Stimulated activated CD8-positive, alpha-beta memory T cell treated with anti-CD3 and anti-CD28 coated beads, Interleukin-4, amount 100 ng/mL, for 48 hours (primary cell): ENCODE results near the gene NT5E.
"Not testable (repeated sequence)": the region's sequence is repeated elsewhere in the genome, so short reads cannot be mapped to it uniquely, and the experiment has no call there.

Source experiments
- DNase-seq: peaks from one replicate; pipeline ENCODE4 v3.0.0-alpha.2; 2020

NT5E gene

DNA sequence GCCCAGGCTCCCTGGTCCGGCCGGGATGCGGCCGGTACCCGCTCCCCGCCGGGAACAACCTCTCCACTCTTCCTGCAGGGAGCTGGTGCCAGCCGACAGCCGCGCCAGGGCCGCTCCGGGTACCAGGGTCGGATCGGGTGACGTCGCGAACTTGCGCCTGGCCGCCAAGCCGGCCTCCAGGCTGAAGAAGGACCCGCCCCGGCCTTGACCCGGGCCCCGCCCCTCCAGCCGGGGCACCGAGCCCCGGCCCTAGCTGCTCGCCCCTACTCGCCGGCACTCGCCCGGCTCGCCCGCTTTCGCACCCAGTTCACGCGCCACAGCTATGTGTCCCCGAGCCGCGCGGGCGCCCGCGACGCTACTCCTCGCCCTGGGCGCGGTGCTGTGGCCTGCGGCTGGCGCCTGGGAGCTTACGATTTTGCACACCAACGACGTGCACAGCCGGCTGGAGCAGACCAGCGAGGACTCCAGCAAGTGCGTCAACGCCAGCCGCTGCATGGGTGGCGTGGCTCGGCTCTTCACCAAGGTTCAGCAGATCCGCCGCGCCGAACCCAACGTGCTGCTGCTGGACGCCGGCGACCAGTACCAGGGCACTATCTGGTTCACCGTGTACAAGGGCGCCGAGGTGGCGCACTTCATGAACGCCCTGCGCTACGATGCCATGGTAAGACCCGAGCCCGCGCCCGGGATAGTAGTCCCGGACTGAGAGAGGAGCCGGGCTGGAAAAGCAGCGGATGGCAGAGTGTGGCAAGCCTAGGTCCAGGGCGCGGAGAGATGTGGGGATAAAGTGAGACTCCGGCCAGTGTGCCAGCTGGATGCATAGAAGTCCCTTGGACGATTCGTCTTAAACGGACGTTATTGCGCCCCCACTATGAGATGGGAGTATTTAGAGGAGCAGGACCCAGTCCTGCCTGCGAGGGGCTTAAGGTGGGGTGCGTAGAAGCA is at the start of gene NT5E:
TSS of gene NT5E (plus strand) at position 266 of the 942 bp plus-strand sequence. CDS start at position 323, 57 bp downstream.
- peak; percentile 69 for DNase-seq

DNA sequence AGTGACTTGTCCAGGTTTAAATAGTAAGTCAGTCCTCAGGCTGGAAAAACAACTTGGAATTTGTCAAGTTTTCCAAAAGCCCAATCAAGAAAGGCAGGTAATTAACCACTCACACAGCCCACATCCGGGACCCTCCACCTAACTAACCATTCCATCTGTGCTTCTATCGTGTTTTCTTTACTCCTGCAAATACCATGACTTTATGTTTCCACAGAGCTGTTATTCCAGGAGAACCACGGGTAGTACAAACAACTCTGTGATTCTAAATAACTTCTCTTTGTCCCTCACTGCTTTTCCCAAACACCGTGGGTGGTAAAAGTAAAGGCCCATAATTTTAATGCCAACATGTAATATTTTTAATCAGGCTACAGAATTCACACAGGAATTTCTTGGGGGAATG is 49.6 kb upstream of the NT5E start:
- no peak for DNase-seq

DNA sequence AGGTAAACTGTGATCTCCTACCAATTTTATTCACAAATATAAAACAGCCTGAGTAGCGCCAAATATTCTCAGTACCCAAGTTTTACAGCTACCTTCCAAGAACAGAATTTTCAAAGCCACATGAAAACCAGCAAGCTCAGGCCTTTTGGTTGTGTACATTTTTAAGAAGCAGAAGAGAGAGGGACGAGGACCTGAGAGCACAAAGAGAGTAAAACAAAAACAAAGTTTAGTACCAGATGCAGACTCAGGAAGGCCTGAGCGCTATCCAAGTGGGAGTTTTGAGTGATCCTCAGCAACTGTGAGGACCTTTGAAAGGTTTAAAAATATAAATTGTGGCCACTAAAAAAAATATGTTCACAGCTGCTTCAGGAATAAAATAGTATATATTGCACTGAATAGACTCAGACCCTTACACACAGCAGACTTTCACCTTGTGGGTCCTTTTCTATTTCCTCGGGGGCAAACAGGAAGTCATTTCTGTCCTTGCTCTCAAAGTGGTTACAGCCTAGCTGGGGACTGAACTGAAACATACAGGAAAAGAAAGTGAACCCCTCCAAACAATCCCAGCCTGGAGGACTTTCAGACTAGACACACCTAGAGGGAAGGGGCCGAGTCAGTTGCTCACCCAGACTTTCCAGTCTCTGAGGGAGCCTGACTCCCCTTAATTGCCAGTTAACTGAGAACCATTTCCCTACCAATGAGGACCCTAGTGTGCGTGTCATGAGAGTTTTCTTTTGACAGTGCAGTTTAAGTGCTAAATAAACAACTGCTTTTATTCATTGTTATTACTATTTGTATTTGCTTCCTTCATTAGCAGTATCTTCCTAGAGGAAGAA is 48.5 kb upstream of the NT5E start:
- no peak for DNase-seq

DNA sequence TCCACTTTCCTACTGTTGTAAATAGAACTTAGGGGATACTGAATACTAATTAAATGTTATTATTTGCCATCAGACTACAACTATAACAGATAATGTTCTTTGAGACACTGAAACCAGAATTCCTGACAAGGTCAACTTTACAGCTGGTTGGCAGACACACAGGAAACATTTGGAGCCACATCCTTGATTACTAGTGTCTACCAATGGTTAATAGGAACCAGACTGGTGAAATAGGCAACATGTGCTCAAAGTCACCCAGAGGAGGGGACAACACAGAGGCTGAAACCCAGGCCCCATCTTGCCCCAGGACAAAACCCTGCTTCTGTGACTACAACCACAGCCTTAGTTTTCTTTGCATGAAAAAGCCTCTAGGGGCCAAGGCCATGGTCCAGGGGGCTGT is 47.8 kb upstream of the NT5E start:
- DNase-seq = no peak

DNA sequence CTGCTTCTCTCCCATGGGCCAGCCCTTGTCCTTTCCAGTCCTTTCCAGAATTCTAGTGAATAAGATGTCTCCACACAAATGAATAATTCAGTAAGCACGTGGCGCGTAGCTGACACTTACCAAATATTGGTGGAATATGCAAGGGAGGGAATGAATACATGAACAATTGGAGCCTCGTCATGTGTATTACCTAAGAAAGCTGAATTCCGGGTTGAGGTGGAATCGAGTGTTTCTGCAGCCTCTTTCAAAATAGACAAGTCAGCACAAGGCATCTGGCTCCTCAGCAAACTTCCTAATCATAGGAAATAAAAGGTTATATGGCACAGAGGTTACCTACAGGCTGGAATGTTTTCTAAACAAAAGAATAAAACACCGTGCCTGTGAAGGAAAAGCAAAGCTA is 47.0 kb upstream of the NT5E start:
- no peak for DNase-seq

DNA sequence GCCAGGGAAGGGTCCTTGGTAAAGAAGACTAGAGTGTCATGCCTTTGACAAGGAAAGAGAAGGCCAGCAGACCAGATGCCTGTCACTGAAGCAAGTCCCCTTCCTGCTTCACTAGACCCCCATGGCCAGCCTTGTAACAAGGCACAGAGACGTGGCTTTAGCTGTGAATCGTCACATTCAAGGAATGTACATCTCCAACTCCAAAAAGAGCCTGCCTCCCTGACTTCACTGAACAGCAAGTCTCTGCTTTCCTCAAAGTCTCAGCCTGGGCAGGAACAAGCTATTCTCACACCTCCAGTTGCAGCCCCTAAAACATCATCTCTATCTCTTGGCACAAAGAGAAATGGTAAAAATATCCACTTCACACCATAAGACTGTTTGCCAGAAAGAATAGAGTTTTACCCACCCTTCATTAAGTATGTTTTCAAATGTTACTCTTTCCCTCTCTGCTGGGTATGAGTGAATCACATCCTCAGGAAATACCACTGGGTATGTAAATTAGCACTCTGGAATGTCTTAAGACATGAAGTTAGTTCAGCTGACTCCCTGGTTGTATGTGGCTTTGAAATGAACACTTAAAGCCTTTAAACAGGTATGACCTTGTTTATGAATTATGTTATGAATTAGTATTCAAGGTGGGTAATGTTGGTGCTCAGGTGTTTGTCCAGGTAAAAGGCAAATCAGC is 46.4 kb upstream of the NT5E start:
- DNase-seq = no peak

DNA sequence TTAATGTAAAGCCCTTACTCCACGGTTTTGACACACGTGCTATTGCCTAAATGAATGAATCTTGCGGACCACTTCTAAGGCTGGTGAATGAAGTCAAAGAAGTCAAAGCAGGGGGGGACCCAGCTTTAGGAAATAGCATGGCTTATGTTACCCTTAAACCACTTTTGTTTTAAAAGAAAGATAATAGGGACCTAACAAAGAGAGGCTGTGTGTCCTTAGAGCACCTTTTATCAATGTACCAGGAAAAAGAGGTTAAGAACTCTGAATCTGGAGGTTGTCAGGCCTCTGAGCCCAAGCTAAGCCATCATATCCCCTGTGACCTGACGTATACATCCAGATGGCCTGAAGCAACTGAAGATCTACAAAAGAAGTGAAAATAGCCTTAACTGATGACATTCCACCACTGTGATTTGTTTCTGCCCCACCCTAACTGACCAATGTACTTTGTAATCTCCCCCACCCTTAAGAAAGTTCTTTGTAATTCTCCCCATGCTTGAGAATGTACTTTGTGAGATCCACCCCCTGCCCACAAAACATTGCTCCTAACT is 45.8 kb upstream of the NT5E start:
- not testable (repeated sequence) for DNase-seq

DNA sequence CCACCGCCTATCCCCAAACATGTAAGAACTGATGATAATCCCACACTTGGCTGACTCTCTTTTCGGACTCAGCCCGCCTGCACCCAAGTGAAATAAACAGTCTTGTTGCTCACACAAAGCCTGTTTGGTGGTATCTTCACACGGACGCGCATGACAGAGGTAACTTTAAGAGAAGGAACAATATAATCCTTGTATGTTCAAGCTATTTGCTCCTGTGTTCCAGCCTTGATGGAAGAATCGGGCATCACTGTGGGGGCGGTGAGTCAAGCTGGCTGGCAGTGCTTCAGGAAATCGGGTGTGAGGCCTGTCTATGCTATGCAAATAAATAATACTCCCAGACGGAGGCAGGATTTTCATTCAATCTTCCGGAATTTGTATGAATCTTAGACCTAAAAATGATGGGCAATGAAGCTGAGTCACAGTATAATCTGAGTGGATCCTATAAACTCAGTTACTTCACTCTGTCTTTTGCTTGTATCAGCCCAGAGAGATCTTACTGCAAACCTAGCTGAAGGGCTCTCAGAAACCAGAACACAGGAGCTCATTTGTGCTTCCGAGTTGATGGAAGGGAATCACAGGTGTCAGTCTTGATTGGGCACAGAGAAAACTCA is 45.2 kb upstream of the NT5E start:
- DNase-seq = no peak

DNA sequence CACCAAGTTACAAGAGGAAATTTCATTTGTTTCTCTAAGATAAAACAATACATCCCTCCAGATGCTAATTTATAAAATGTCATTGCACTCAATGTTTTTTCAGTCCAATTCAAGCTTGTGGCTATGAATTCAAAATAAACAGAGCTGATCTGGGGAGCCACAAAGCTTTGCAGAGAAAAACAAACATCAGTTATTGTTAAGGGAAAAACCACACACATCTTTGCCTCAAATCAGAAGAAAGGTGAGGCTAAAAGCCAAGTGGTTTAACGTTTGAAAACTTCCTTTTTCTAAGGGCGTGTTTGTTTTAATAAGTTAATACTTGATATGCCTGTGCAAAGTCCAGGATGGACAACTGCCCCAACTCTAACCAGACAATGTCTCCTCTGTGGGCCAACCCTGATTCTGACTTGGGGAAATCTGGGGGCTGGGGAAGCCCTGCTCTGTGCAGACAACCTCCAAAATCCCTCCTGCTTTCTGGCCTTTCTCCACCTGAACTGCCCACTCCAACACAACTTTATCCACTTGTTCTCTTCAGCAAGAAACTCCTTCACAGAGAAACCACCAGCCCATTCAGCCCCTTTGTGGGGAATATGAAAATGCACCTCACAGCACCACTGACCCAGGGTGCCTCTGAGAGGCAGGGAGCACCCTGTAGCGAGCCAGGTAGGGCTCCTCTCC is 44.6 kb upstream of the NT5E start:
- no peak for DNase-seq

DNA sequence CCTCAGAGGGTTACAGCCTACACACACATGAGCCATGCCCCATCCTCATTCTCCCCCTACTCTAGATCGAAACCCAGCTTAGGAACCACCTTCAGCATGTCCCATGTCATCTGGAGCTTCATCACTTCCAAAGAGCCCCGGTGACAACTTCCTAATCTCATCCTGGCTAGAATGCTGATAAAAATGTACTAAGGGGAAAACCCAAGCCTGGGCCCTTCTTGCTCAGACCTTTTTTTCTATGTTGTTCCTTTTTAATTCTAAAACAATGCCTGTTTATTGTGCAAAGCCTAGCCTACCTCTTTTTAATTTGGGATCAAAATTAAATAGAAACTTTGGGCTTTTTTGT is 44.1 kb upstream of the NT5E start:
- DNase-seq = no peak

DNA sequence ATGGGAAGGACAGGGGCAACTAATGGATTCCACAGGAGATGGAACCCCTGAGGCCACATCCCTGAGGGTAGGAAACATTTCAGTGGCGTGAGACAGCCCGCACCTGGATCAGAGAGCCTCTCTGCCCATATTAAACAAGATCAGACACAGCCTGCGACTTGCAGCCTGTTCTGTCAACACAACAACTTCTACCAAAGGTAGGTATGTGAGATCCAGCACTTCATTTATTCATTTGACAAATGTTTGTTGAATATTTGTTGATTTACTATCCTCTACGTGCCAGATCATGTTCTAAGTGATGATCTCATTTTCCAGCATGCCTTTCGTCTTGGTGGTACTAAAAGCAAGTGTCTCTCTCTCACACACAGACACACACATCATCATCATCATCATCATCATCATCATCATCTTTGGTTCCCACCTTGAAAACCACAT is 43.2 kb upstream of the NT5E start:
- no peak for DNase-seq

DNA sequence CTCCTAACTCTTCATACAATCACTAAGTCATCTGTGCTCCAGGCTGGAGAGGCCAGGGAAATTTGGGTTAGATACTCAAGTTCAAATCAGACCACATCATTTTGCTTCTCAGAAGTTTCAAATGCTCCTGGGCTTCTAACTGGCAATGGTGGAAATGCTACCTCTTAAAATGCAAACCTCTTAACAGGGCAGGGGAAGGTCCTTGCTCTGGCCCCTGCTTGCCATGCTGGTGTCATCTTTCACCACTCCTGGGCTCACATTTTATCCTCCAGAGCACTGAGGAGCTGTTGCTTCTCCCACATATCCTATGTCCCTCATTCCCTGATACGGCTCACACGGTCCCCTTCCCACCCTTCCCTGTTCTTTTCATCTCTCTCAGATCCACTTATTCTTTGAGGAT is 41.8 kb upstream of the NT5E start:
- DNase-seq = no peak

DNA sequence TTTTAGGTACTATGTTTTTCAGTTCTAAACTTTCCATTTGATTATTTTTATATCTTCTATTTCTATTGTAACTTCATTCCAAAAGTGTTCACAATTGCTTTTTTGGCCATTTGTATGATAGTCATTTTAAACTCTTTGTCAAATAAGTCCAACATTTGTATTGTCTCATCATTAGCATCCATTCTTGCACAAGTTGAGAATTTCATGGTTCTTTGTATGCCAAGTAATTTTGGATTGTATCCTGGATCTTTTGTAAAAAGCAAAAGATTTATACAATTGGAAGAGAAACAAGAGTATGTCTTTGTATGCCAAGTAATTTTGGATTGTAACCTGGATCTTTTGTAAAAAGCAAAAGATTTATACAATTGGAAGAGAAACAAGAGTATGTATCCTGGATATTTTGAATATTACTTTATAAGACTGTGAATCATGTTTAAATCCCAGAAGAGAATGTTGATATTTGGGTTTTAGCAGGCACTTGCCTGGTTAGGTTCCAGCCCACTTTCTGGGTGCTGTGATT is 36.9 kb upstream of the NT5E start:
- DNase-seq = no peak

DNA sequence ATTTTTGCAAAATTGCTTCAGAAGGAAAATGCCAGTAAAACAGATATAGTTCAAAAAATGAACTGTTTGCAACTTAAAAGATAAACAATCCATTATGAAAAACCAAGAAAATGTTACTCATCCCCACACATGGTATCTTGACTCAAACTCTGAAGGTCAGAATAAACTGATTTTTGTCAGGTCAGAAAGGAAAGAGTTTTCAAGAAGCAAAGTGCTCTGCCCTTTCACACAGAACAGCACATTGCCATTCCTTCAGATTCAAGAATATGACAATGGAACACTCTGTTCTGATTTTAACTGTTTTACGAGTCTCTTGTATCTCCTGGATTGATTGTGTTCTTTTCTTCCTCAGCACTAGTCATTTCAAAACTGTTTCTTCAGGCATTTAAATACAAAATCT is 33.8 kb upstream of the NT5E start:
- no peak for DNase-seq

DNA sequence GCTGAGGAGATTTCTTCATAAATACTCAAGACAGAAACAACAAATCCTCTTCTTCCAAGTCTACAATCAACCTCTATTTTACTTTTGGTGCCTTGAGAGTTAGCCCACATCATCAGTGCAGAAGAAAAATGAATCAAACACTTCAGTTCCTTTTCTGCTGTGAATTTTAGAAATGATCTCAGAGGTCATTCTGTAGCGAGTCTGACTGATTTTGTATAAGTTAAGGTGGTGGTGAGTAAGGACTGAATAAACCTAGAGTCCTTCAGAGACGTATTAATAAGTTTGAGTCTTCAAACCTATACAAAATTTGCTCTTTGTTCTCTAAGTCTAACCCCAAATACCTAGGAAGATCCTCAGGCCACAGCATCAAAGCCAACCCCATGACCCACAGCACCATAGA is 33.1 kb upstream of the NT5E start:
- DNase-seq = no peak

DNA sequence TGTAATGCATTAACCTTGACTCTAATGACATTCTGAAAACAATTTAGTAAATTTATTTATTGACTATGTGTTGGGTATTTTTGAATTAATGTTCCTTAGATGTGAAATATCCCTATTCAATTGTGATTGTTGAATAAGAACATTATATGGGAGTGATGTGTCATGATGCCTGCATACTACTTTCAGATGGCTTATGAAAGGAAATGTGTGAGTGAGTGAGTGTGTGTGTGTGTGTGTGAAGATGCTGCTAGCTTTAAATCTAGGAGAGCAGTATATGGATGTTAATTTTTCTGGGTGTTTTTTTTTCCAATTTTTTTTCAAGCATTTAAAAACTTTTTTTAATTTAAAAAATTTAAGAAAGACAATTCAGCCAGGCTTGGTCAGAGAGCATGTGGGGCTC is 32.5 kb upstream of the NT5E start:
- DNase-seq = no peak

DNA sequence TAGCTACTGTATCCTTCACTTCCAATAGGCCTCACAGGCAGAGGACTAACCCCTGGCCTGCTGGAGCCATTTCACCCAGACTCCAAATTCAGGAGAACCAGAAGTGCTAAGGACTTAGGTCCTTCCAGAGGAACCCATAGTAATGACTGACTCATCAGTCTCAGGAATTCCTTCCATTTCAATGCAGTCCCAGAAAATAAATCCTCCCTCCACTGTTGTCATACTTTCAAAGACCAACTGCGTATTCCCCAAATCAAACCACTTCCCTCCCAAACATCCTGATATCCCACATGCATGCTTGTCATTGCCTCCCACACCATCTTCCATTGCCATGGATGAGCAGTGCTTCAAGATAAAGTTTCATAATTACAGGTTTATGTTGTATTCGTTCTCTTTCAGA is 31.8 kb upstream of the NT5E start:
- DNase-seq = no peak

DNA sequence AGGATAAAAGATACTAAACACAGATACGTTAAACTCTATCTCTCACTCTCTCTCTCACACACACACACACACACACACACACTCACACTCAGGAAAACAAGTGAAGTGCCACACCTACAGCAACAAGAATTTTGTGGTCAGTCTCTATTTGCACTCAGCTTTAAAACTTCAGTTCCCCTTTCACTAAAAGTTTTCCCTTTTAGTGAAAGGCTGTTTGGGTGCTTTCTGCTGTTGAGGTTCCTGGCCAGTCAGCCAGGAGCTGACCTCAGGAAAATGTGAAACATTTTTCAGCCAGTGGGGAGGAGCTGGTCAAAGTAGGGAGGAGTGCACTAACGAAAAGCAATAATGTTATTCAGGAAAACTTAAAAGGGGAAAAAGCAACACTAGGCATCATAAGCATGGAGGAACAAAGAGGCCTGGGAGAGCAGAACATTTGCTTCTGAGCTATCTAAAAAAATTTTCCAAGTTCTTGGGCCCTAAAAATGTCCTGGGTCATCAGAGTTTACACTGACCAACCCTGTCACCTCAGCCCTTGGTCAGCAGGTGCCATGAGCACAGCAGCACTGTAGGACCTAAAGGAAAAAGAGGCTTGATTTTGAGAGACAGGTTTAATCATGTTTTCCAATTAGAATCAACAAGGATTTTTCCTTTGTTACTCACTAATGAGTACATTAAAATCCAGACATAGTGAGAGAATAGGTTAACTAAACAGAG is 30.7 kb upstream of the NT5E start:
- no peak for DNase-seq

DNA sequence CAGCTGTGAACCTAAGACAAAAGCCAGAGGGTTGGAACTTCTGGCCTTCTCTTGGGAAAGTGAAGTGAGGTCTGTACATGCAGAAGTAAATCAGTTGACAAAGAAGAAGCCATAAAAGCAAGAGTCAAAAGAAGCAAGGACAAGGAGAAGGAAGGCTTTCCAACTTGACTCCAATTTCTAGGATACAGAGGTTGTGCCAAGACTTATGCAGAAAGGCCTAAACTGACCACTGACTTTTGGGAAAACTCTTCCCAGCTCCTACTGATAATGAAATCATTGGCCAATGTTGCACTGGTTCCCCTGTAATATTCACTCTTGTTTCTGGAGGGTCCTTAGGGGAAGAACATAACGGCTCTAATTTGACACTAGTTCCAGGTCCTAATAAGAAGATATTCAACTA is 29.3 kb upstream of the NT5E start:
- no peak for DNase-seq

DNA sequence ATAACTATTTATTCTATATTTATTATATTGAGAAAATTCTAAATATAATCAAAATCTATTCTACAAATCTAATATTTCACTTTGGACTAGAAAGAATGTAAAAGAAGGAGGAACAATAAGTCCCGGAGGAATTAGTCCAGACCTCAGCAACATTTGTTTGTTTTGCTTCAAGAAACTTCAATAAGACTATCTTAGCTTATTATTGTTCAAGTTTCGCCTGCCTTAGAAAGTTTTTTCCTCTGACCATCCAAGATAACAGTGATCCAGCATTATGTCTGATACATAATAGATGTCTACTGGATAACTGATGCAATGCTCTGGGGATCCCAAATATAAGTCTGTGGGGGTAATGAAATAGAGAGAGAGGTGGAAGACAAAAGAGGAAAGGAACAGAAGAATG is 28.7 kb upstream of the NT5E start:
- DNase-seq = no peak

DNA sequence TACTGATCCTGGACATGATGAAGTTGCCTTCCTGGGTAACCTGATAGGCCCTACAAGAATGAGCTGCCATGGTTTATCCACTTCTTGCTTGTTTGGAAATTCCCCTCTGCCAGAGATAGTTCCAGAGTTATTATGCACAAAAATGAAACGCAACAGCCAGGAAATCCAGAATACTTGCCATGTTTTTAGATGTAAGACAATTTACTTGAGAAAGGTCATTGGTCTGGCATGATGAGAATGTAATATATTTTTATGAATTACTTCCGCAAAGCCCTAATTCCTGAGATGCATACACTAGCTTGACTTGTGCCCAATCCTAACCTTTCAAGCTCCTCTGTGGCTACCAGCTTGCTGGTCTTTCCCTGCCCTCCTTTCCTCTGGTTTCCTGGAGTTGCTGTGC is 27.9 kb upstream of the NT5E start:
- no peak for DNase-seq
